Anterior cingulate cortex (tissue), 58 donors: ENCODE measurements around the gene CHRM4.

ENCODE experiments used
- DNase-seq, 58 donors: peaks; one replicate each; lab custom pipeline; 2025; lab: John Stamatoyannopoulos, UW

Gene CHRM4

DNA sequence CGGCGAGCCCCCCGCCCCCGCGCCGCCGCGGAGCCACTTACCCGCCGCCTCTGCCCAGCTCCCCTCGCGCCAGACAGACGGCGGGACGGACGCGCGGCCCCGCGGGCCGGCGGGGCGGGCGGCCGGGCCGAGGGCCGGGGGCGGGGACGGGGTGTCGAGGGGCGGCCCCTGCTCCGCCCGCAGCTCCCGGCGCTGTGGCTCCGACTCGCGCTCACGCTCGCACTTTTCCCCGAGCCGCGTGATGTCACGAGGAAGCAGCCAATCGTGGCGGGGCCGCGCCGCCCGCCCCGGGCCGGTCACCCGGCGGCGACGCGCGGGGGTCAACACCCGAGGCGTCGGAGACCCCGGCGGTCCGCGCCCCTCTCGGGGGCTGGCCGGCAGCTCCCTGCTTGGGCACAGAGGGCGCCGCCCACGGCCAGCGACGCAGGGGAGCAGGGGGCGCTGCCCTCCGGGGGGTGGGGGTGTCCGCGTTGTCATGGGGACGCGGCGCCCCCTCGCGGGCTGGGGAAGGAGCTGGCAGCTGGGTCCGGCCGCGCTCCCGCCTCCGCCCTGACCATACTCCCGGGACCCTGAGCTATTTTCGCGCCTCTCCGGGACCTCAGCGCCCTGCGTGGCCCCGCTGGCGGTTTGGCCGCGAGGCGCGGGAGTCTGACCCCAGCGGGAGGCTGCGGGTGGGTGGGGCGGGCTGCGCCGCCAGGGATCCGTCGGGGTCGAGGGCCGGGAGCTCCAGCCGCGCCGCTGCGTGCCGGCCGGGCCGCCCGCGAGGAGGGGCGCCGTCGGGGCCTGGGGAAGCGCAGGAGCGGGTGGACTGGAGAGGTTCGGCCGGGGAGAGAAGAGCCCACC lies at the start of gene CHRM4:
Gene CHRM4 (minus strand): TSS at position 199 of the 843 bp plus-strand sequence. CDS start 5,219 bp downstream, outside the sequence.
- peak in 22 of 58 donors; percentile 8 to 77 (median 41) for DNase-seq

DNA sequence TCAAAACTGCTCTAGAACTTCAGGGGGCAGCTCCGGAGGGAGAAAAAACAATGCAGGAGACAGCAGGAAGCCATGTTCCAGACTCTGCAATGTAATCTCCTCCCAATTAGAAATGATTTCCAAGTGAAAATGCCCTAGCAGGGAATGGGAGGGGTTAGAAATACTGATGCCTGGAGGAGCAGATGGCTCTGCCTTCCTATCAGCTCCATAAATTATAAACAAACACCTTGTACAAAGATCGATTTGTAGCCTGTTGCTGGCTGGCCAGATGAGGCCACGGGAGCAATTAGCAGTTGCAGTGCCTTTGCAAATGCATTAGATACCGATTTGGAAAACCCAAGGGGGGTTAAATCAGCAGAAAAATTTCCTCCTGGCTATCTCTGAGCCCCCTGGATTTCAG lies 46.6 kb upstream of the CHRM4 start:
- no peak for DNase-seq

DNA sequence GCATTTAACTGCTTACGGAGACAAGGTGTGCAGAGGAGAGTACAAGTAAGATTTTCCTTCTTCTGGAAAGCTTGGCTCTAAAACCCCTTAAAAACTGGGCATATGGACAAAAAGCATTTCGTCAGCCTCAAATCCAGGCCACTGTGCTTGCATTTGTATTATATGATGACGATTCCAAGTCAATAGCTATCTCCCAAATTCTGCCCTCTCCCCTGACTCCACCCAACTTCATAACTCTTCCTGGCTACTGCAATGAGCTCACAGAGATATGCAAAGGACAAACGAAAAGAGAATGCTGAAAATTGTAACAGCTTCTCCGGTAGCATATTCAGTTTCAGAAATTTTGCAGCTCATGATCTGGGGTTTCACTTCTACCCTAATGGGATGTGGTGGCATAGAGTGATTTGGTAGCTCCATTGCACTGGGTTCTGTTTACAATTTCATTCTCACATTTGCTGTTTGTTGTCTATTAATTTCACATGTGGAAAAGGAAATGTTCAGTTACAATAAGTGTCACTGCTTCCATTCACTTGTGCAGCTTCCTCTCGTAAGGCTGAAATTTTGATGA lies 45.6 kb upstream of the CHRM4 start:
- no peak for DNase-seq

DNA sequence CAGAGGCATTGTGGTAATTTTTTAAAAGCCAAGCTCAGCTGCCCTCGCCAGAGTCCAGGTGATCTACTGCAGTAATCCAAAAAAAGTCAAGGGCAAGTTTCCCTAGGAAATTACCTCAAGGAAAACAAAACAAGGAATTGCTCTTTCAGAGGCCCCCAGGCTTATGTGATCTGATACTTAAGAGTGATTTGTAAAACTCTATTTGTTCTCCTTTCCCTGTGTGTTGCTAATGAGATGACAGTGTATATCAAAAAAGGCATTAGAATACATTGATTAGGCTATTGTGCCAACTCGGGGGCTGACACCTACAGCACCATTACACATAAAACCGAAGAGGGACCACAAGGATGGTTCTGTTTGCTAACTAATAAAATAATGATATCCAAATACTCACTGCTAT lies 44.5 kb upstream of the CHRM4 start:
- DNase-seq = no peak

DNA sequence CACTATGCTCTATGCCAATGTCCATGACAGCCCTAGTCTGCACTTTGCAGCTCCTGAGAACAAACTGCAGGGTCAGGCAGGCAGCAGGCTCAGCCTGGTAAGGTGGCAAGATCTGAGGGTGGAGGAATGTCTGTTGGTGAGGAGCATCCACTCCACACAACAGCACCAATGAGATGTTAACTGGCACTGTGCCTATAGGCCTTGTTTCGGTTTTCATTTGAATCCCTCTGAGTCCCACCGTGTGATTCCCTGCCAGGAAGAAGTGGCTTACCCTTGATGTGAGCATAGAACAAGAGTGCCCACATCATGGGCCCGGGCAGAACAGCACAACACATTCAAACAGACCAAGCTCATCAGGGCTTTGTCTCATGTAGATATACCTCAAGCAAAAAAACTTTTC lies 44.1 kb upstream of the CHRM4 start:
- DNase-seq = no peak

DNA sequence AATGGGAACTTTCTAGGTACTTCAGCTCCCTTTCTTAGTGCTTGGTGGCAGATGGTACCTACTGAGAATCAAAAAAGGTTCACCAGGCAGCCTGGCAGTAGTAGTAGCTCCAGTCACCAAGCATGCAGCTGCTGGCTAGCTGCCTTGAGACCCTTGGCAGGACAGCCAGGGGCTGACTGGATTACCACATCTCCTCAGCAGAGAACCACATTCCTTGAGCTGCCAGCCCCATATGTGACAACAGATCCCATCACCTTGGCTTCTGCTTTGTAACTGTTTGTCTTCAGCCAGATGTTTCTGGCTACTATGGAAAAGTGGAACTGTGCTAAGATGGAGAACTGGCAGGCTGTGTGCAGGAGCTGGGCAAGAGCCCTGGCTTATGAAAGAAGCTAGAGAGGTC lies 39.6 kb upstream of the CHRM4 start:
- DNase-seq = peak in 1 of 58 donors; percentile 12

DNA sequence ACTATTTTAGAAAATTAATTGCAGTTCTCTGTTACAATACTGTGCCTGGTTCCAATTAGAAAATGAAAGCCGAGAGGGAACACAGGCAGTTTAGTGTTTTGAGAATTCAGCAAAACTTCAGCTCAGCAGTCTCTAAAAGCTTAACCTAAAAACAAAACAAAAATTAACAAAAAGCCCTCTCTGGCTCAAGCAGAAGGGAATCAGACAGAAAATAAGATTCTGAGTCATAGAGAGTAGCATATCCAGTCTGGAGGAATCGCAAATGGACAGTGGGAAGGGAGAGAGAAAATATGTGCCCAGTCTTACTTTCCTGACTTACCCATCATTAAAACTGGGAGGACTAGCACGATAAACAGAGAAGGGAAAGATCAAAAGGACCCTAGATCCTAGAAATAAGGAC lies 38.1 kb upstream of the CHRM4 start:
- DNase-seq = no peak

DNA sequence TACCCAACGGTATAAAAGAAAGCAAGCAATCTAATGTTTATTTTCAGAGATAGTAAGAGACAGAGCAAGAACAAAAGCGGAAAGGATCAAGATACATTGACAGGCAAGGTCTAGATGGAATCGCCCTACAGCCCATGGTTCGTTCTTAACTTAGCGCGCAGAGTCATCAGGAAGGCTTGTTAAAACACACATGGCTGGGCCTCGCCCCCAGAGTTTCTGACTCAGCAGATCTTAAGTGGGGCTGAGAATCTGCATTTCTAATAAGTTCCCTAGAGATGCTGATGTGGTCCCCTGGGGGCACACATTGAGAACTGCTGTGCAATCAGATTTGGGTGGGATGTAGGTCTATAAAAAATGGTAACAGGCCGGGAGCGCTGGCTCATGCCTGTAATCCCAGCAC lies 35.8 kb upstream of the CHRM4 start:
- DNase-seq = no peak

DNA sequence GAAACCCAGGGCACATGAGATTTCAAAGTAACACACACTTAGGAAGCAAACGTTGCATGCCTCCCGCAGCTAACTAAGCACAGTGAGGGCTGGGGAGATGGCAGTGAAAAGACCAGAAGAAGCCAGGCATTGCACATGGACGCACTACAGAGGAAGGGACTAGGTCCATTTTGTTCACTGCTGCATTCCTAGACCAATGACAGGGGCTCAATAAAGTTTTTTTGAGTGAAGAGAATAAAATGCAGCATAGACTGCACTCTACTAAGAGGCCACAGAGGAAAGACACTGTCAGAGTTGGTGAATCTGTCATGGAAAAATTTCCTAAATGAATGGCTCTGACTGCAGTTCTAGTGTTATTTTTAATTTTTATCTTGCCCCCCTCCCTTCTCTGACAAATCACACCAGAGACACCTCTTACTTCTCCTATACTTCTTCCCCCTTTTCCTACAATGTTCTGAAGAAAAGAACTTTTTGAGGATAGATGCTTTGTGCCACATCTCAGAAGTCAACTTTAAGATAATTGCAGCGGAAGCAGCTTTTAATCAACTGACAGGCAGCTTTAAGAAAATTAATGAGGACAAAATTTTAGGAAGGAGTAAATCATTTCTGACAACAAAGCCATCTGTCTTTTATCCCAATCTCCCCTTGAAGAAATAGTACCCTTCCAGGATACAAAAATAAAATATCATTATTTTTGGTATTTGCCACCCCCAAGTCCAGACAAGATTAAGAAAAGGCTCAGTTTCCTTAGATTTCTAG lies 34.8 kb upstream of the CHRM4 start:
- DNase-seq = no peak

DNA sequence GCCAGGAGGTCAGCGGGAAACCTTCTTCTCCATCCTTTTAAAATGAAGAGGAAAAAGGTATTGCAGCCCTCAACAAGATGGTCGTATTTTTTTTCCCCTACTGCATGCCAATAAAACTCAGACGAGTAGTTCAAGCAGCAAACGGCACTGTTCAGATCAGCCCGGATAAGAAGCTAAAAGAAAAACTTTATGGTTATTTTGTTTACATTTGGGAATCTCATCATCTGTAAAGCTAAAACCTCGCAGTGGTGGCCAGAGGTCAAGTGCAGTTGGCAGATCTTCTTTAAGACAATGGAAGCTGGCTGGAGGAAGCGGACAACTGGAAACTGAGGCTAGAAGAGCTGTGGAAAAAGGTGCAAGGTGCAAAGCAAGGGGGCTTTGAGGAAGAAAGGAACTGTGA lies 31.0 kb upstream of the CHRM4 start:
- no peak for DNase-seq

DNA sequence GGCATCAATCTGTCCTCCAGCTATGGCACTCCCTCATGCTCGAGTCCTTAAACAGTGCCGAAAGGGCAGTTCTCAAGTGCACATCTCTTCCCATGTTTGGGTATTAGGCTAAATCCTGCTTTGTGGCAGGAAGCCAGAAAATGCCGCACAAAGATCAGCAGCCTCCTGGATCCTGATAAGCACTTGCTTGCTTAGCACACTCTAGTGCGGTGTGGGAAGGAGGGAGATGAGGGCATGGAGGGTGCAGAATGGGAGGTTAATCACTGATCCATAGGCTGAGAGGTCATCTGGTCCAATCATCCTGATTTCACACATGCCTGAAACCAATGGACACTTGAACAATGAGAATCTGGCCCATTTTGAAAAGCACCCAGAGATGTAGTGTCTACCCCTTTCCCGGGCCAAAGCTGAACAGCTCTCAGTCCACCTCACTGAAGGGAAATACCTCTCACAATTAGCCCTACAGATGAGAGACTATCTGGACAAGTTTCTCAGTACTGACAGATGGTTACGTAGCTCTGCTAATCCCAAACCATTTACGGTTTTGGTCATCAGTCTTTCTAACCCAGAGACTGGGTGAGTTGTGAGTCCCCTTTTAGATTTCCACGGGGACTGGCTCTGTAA lies 29.8 kb upstream of the CHRM4 start:
- no peak for DNase-seq

DNA sequence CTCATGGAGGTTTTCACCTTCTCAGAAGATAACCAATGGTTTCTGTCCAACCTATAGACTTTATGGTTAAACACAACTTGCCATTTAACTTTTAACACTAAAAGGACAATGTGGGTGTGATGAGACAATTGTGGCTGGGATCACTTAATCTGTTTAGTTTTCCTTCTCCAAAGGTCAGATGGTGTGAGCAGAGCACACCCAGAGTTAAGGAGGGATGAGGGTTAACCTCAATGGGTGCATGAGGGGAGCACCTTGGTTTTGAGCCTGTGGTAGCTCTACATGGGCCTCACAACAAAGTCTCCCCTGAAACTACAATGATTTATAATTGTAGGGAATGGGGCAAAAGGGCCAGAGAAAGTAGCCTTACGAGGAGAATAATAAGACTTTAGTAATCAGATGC lies 28.9 kb upstream of the CHRM4 start:
- DNase-seq = no peak

DNA sequence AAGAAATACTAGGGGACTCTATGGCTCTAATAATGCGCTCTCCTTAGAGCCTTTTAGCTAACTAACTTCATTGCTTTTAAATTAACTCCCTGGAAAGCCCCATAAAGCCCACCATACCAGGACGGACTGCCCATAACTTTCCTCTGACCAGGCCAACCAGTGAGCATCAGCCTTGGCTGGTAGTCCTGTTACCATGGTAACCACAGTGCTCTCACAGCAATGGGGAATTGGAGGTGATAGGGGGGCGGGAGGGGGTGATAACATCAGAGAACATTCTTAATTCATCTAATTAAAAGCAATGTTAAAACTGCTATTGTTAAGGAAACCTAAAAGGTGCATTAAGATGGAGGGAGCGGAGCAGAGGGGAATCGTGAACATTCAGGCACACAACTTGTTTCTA lies 27.2 kb upstream of the CHRM4 start:
- DNase-seq = no peak

DNA sequence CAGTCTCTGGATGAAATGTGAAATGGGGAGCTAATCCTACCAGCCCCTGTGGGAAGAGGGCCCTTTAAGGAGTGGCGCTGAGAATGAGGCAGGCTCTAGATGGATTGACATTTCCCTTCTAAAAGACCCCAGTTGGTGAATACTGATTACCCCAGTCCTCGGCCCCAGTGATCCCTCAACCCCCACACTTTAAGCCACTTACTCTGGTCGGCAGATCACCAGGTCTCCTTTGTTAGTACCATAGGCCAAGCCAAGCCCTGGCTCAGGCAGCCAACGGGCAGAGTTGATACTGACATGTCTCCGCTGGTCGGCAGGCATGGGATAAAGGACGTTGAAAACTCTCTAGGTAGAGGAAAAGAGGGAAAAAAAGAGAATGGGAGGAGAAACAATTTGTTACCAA lies 26.1 kb upstream of the CHRM4 start:
- DNase-seq = no peak

DNA sequence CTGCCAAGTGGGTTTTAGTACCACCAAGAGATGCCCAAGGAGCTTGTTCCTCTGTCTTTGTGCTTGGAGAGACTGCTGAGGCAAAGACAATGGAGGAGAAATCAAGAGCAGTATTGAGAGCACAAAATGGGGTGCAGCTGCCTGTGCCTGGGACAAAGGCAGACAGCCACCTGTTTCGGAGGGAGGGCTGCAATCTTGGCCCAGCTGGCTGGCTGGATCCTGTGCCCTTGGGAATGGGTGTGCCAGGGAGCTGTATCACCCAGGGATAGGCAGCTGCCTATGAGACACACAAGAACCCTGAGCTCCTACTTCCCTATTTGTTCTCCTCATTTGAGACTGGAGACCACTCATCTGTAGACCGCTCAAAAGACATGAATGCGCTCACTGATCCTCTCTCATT lies 23.3 kb upstream of the CHRM4 start:
- no peak for DNase-seq

DNA sequence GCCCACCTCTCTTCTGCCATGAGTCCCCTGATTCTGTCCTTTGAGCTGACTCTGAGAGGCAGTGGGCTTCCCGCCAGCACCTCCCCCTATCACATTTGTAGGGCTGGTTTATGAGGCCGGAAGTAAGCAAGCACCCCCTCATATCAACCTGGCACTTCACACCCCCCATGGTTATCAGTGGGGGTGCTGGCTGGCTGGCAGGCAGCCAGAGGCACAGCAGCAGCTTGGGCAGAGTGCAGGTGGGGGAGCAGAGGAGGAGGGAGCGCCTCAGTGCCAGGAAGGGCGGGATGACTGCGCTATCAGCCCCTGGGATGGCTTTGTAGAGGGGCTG lies 22.9 kb upstream of the CHRM4 start:
- DNase-seq = no peak

DNA sequence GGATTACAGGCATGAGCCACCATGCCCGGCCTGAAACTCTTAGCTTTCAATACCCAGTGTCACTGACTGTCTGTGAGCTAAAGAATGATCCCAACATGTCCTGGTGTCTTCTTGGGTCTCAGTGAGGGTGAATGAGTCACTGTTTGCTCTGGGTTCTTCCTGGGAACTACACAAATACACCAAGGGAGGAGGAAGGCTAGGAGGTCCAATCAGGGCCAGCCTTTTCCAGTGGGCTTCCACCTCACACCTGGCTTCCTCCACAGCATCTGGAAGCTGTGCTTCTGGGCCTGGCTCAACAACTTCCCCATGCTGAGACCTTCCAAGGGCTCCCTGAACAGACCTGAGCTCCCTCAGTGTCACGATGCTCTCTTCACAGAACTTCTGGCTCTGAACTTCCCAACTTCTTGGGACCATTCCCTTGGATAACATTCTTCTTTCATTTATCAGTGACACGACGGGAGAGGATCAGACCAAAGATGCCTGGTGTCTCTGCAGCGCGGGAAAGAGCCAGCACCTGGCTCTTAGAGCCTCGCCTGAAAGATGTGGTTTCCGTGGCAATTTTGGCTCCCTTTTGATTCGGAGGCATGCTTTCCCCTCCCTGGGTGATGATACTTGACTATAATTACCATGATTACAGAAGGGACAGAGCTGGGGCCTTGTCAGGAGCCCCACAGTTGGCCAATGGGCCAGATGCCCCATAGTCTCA lies 22.3 kb upstream of the CHRM4 start:
- no peak for DNase-seq

DNA sequence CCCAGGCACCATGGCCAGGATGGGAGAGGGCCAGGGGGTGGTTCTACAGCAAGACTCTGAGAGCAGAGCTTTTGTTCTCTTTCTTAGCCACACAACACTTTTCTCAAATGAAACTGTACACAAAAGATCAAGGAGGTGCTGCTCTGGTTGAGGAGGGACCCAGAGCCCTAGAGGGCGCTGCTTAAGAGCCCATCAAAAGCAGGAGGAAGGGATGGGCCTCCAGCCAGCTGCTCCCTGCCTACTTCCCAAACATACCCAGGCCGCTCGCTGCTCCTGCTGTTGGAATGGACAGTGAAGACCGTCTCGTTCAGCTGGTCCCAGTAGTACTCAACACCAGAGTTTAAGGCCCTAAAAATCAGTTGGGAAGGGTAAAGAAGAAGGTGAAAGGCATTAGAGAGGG lies 18.4 kb upstream of the CHRM4 start:
- peak in 1 of 58 donors; percentile 47 for DNase-seq

DNA sequence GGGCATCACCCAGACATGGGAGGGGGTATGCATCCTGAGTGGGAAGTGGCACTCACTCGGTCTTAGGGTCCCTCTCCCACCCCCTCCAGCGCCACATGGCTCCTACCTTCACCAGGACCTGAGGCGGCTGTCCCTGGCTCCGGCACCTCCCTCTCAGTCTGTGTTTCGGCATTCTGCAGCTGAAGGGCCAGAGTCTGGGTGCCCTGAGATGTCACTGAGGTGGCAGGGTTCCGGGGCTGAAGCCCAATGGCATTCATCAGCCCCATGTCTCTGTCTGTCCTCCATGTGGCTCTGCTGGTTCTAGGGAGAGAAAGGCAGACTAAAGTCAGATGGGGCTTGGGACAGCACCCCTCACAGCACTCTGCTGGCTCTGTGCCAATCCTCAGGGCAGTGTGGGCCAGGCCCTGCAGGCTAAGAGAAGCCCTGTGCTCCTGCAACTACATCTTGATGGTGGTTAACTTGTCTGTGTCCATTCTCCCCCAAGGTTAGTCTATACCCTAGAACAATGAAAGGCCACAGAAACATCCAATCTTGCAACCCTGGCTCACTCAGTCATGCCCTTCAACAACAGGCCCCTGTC lies 16.9 kb upstream of the CHRM4 start:
- DNase-seq = no peak

DNA sequence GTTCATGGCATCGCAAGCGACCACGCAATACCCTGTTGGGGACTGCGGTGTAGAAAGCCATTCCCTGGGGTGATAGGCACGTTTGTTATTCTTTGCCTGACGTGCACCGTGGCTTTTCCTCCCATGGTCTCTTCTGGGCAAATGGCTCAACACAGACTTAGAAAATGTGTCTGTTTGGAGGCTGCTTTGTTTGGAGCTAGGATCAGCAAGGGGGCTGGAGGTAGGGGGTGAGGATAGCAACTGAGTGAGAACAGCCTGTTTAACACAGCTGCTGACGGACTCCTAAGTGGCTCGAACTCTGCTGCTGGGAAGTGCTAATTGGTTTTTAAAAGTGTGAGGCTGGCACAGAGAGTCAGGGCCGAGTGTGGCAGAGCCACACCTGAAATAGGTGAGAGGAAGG lies 16.1 kb upstream of the CHRM4 start:
- no peak for DNase-seq
